Suprapubic skin (tissue), 4 donors: ENCODE results near the gene PDP2.

Experiments
- EP300 ChIP-seq: sonication (generic); formaldehyde crosslinking; IDR thresholded peaks from one replicate; pipeline ENCODE4 v1.6.1; 2017; ENCODE audit warnings: antibody characterized with exemption
- POLR2AphosphoS5 ChIP-seq, 3 donors: sonication (generic); formaldehyde crosslinking; IDR thresholded peaks; one replicate each; pipeline ENCODE4 v1.6.1; 2017; ENCODE audit warnings: antibody characterized with exemption in 3 of 3

DNA sequence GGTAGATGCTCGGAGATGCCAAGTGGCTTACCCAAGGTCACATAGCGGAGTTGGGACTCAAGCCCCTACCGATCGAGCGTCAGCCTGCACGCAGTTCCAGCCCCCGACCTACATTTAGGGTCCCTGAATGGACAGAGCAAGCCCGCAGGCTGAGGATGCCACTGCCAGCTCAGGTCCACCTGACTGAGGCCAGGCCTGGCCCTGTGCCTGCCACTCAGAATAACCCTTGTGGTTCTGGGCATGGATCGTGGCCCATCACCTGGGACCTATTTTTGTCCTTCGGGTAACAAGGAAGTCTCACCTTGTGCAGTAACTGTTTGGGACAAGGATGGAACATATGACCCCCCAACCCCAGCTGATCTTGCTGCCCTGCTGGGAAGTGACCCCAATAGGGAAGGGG is 21.3 kb downstream of the PDP2 start:
- TF ChIP-seq EP300, result no peak
- no peak for TF ChIP-seq POLR2AphosphoS5 (IDR thresholded peaks at IDR 0.05)
